ENCODE measurements around the gene RAC3.
"Not testable (repeated sequence)": the region's sequence is repeated elsewhere in the genome, so short reads cannot be mapped to it uniquely, and the experiment has no call there.

Gene RAC3

DNA sequence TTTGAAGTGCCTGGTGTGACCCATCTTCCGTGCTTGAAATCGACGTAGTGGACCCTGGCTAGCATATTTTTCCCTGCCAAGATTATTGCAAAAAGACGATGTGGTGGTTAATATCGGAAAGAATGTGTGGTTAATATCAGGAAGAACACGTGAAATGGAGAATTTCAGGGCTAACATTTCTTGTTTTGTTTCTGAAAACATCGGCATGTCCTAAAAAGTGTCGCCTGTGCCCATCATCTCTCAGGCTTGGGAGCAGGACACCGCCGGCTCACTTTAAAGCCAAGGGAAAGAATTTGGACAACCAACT, 6.4 kb downstream of the RAC3 start:
- in situ Hi-C loops (cut with MboI; ENCODE audit: low sequenced_read_pairs), result no loop called here

GRCh38 chr17:82038796-82039409, 7.4 kb downstream of the RAC3 start:
- in situ Hi-C loops (cut with MboI; ENCODE audit: low sequenced_read_pairs), result not testable (repeated sequence)

DNA sequence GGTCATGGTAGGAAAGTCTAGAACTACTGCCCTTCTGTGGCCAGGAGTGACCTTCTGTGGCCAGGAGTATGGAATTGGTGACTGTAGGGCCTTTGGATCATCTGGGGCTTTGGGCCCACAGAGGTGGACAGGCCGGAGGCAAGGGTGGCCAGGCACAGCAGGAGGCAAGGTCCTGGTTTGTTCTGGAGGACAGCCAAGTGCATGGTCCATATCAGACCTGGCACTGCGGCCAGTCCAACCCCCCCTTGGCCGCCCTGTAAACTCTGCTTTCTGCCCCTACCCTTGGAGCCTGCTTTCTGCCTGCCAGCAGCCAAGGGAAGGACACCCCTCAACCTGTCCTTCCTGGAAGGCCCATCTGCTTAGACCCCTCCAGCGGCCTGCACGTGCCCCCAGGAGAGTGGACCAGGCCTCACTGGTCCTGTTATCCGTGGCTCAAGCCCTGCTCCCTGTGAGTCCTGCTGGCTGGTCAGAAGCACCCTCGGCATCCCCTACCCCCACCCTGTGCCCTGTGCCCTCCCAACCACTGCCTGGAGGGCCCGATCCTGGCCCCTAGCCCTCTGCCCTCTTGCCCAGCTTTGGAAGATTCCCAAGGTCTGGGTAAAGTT, 8.3 kb downstream of the RAC3 start:
- in situ Hi-C loops (cut with MboI; ENCODE audit: low sequenced_read_pairs), result no loop called here

DNA sequence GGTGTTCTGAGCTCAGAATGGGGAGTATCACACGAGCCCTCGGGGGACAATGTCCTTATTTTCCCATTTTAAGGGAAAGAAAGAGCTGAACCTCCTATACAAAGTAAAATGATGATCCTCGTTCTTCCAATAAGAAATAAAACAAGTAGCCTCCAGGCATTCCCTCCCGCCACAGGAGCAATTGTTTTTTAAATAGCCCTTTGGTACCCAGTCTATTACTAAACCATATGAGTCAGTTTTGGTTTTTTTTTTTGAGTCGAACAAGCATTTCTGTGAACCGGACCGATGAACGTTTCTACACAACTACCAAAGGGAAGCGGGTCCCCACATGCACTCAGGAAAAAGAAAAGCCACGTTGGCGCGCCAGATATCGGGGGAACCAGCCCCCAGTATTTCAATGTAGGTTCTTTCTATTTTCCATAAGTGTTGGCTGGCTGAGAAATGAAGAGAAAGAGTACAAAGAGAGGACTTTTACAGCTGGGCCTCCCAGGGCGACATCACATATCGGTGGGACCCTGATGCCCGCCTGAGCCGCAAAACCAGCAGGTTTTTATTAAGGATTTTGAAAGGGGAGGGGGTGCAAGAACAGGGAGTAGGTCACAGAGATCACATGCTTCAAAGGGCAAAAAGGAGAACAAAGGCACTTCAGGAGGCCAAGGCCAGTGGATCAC, 9.8 kb downstream of the RAC3 start:
- in situ Hi-C loops (cut with MboI; ENCODE audit: low sequenced_read_pairs), result no loop called here

- in situ Hi-C loops (cut with MboI; ENCODE audit: low sequenced_read_pairs), result no loop called here
These were observed 11.2 kb downstream of the RAC3 start for GRCh38 chr17:82042649-82043048.

- in situ Hi-C loops (cut with MboI; ENCODE audit: low sequenced_read_pairs), result no loop called here
These were observed 12.0 kb downstream of the RAC3 start for GRCh38 chr17:82043507-82043906.

- in situ Hi-C loops (cut with MboI; ENCODE audit: low sequenced_read_pairs), result no loop called here
These were observed 14.5 kb downstream of the RAC3 start for GRCh38 chr17:82045936-82046484.

- in situ Hi-C loops (cut with MboI; ENCODE audit: low sequenced_read_pairs), result no loop called here
These were observed 15.4 kb downstream of the RAC3 start for GRCh38 chr17:82046903-82047302.

DNA sequence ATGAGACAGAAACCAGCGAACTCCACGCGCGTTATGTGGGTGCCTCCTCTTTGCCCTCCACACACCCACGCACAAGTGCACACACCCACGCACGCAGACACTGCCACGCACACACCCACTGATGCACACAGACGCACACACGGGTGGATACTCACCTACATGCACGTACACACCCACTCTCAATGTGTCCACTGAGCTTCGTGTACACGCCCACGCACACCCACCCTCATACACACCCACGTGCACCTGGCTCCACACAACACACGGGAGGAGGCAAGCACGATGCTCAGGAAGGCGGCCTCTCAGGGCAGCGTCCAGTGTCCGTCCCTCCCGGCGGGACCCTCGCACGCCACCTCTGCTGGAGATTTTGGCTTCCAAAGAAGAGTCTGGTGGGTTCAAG, 15.9 kb downstream of the RAC3 start:
- in situ Hi-C loops (cut with MboI; ENCODE audit: low sequenced_read_pairs), result no loop called here

GRCh38 chr17:82047914-82048570, 16.6 kb downstream of the RAC3 start:
- in situ Hi-C loops (cut with MboI; ENCODE audit: low sequenced_read_pairs), result no loop called here

DNA sequence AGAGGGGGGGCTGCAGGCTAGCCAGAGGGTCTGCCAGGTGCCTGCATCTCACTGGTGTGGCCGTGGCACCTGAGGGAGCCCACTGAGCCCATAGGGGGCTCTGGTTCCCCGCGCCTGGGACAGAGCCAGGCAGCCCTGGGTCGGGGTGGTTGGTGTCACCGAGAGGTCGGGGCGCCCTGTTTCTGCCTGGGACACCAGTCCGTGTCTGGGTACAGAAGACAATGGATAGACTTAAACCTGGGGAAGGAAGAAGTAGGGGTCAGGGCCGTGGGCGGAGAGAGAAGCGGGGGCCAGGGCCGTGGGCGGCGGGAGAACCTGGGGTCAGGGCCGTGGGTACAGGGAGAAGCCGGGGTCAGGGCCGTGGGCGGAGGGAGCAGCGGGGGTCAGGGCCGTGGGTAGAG, 17.1 kb downstream of the RAC3 start:
- in situ Hi-C loops (cut with MboI; ENCODE audit: low sequenced_read_pairs), result no loop called here

GRCh38 chr17:82049106-82049505, 17.6 kb downstream of the RAC3 start:
- in situ Hi-C loops (cut with MboI; ENCODE audit: low sequenced_read_pairs), result no loop called here

- in situ Hi-C loops (cut with MboI; ENCODE audit: low sequenced_read_pairs), result no loop called here
These were observed 18.1 kb downstream of the RAC3 start for GRCh38 chr17:82049521-82049971.

GRCh38 chr17:82050152-82050760, 18.8 kb downstream of the RAC3 start:
- in situ Hi-C loops (cut with MboI; ENCODE audit: low sequenced_read_pairs), result no loop called here

DNA sequence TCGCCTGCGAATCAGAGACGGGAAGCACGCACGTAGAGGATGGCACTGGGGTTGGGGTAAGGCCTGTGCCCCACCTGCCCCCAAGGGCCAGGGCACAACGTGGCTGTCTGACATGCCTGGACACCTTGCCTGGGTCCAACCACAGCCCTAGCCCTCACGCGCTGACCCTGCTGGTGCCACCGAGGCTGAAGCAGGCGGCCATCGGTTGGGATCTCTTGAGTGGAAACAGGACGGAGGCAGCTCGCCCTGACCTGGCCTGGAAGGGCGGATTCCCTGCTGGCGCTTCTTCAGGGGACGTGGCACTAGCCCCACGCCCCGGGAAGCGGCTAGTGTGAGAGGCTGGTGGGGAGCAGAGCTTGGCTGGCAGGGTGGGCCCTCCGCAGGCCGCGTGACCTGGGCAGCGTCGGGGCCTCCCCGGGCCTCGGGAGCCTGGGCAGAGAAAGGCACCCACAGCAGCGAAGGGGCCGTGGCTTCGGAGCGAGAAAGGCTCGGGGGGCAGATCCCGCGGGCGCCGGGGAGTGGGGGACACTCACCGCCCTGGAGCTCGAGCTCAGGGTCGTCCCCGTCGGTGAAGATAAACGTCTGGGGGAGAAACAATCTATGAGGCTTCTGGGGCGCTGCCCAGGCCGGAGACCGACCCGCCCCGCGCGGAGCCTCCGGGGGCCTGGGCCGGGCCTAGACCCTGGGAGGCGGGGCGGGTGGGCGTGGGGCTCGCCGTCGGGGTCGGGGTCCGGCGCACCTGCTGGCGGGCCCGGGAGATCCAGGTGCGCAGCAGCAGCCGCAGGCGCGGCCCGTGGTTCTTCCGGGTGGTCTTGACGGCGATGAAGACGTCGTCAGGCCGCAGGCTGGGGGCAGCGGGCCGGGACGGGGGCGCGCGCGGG, 19.5 kb downstream of the RAC3 start:
- in situ Hi-C loops (cut with MboI; ENCODE audit: low sequenced_read_pairs), result no loop called here

DNA sequence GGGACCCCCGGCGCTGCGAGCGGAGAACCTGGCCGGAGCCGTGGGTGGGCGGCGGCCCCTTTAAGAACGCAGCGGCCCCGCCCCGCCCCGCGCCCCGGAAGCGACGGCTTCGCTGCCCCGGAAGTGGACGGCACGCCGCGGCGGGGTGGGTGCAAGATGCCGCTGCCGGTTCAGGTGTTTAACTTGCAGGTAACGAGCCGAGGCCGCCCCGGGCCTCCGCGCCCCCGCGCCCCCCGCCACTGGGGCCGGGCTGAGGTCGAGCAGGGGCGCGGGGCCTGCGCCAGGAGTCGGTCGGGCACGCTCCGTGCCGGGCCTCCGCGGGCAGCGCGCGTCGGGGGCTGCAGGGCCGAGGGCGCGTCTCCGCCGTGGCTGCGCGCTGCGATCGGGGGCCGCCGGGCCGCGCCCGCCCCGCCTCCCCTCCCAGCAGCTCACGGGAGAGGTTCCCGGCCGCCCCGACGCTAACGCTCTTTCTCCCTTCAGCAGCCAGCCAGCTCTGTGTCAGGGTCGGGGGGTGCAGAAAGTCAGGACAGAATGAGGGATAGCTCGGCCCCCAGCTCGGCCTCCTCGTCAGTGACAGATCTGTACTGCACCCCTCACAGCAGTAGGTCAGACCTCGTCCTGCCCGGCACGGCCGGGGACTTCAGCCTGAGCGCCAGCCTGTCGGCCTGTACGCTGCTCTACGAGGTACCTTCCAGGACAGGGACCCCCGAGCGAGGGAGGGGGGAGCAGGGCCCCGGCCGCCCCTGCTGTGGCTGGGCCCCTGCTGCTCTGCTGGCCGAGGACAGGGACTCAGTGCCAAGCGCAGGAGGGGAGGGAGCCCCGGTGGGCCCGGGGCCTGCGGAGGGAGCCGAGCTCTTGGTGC, 20.5 kb downstream of the RAC3 start, which contains the start of the genes GPS1 and RFNG:
GPS1 (plus strand) TSS at position 123 of the 862 bp plus-strand sequence; CDS start at position 157, 34 bp downstream.
RFNG (minus strand) TSS at position 36 of the 862 bp plus-strand sequence. CDS start 45 bp downstream, outside the sequence.
- in situ Hi-C loops (cut with MboI; ENCODE audit: low sequenced_read_pairs), result no loop called here

GRCh38 chr17:82052638-82053059, 21.2 kb downstream of the RAC3 start:
- in situ Hi-C loops (cut with MboI; ENCODE audit: low sequenced_read_pairs), result no loop called here

DNA sequence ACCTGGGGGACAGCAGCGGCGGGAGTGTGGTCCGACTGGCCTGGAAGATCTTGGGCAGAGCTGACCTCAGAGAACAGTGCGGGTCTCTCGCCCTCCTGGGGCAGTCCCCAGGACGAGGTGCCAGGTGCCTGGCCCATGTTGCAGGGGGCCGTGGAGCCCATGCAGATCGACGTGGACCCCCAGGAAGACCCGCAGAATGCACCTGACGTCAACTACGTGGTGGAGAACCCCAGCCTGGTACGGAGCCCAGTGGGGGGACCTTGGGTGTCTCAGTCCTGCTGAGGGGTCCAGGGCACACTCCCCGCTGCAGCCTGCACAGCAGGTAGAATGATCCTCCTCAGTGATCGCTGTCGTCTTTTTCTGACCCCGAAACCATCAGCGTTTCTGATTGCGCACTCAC, 21.7 kb downstream of the RAC3 start:
- in situ Hi-C loops (cut with MboI; ENCODE audit: low sequenced_read_pairs), result no loop called here

All from hTERT RPE-1 (cell line).